ENCODE data around the gene KIR2DL1.
"Not testable (repeated sequence)": the region's sequence is repeated elsewhere in the genome, so short reads cannot be mapped to it uniquely, and the experiment has no call there.

The KIR2DL1 gene

DNA sequence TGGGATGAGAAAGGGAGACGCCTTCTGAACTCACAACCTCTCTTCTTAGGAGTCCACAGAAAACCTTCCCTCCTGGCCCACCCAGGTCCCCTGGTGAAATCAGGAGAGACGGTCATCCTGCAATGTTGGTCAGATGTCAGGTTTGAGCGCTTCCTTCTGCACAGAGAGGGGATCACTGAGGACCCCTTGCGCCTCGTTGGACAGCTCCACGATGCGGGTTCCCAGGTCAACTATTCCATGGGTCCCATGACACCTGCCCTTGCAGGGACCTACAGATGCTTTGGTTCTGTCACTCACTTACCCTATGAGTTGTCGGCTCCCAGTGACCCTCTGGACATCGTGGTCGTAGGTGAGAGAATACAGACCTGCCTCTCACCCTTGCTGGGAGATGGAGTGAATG lies 42.0 kb upstream of the KIR2DL1 start:
- Histone ChIP-seq H3K79me2 (ENCODE audit: low read length) (no peaks in the 10 kb centered on the region), H4K20me1 (ENCODE audit: insufficient read depth, low read length) (no peaks in the 10 kb centered on the region), H2AFZ (ENCODE audit: low read depth, low read length) (no peak overlapping the region), H3K27ac (ENCODE audit: low read length) (no peak overlapping the region), H3K27me3 (ENCODE audit: low read depth, low read length) (peaks cover 34% of the 10 kb centered on the region), H3K4me3 (ENCODE audit: low read length) (no peak overlapping the region), H3K9me3 (ENCODE audit: insufficient read depth, low read length) (no peaks in the 10 kb centered on the region), H3K4me2 (ENCODE audit: low read length) (no peak overlapping the region), H3K4me1 (ENCODE audit: low read length) (peaks cover 10% of the 10 kb centered on the region), H3K9ac (ENCODE audit: low read length) (no peak overlapping the region), H3K36me3 (replicated peaks; ENCODE audit: low read depth, low read length) (no peaks in the 10 kb centered on the region)
- TF ChIP-seq CTCF (IDR thresholded peaks at IDR 0.05; ENCODE audit: low read depth, low read length) (no peak), EZH2phosphoT487 (IDR thresholded peaks at IDR 0.05; ENCODE audit: low read depth) (no peak)

DNA sequence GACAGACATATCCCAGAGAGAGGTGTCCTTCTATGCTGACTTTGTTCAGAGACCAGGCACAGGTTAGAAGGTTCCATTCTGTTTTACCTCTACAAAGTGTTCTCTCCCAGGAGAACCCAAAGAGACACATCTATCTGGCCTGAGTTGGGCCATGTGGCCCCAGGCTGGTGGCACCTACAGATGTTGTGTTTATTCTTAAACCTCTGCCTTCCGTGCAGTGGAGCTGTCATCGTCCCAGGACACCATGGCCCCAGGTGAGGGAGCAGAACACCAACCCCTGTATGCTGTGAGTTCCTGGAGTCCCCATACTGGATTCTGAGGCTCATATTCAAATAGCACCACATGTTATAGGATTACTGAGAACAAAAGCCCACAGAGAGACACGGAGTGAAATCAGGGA lies 41.4 kb upstream of the KIR2DL1 start:
- H3K9me3 ChIP-seq (ENCODE audit: insufficient read depth, low read length) = no peaks in the 10 kb centered on the region

GRCh38 chr19:54729416-54730188 lies 40.0 kb upstream of the KIR2DL1 start:
- no peaks in the 10 kb centered on the region for H3K36me3 ChIP-seq (replicated peaks; ENCODE audit: low read depth, low read length)
- H4K20me1 ChIP-seq (ENCODE audit: insufficient read depth, low read length) = no peaks in the 10 kb centered on the region
- no peak overlapping the region for H2AFZ ChIP-seq (ENCODE audit: low read depth, low read length)
- no peak overlapping the region for H3K4me3 ChIP-seq (ENCODE audit: low read length)
- TF ChIP-seq CTCF (IDR thresholded peaks at IDR 0.05; ENCODE audit: low read depth, low read length) = no peak
- no peak for TF ChIP-seq EZH2phosphoT487 (IDR thresholded peaks at IDR 0.05; ENCODE audit: low read depth)
- no peaks in the 10 kb centered on the region for H3K9me3 ChIP-seq (ENCODE audit: insufficient read depth, low read length)
- peaks cover 49% of the 10 kb centered on the region for H3K27me3 ChIP-seq (ENCODE audit: low read depth, low read length)
- H3K27ac ChIP-seq (ENCODE audit: low read length) = no peak overlapping the region
- H3K79me2 ChIP-seq (ENCODE audit: low read length) = no peaks in the 10 kb centered on the region
- H3K9ac ChIP-seq (ENCODE audit: low read length) = no peak overlapping the region
- H3K4me1 ChIP-seq (ENCODE audit: low read length) = peaks cover 10% of the 10 kb centered on the region
- no peak overlapping the region for H3K4me2 ChIP-seq (ENCODE audit: low read length)

More for the DNA sequence above, 41.4 kb upstream of the KIR2DL1 start:
- no peak for TF ChIP-seq EZH2phosphoT487 (IDR thresholded peaks at IDR 0.05; ENCODE audit: low read depth)
- TF ChIP-seq CTCF (IDR thresholded peaks at IDR 0.05; ENCODE audit: low read depth, low read length) = no peak
- Histone ChIP-seq H2AFZ (ENCODE audit: low read depth, low read length) (no peak overlapping the region), H4K20me1 (ENCODE audit: insufficient read depth, low read length) (no peaks in the 10 kb centered on the region), H3K4me1 (ENCODE audit: low read length) (peaks cover 10% of the 10 kb centered on the region), H3K27me3 (ENCODE audit: low read depth, low read length) (peaks cover 38% of the 10 kb centered on the region), H3K27ac (ENCODE audit: low read length) (no peak overlapping the region), H3K4me2 (ENCODE audit: low read length) (no peak overlapping the region), H3K36me3 (replicated peaks; ENCODE audit: low read depth, low read length) (no peaks in the 10 kb centered on the region), H3K79me2 (ENCODE audit: low read length) (no peaks in the 10 kb centered on the region), H3K4me3 (ENCODE audit: low read length) (no peak overlapping the region), H3K9ac (ENCODE audit: low read length) (no peak overlapping the region)

DNA sequence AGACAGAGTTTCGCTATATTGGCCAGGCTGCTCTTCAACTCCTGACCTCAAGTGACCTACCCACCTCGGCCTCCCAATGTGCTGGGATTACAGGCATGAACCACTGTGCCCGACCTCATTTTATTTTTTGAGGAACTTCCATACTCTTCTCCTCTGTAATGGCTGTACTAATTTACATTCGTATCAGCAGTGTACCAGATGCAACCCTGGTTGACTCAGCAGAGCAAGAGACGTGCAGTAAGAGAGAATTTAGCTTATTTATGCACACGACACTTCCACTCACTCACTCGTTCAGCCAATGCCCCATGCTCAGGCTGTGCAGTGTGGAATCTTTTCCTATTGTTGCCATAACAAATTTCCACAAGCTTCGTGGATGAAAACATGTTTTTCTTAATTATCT lies 38.4 kb upstream of the KIR2DL1 start:
- Histone ChIP-seq H3K9ac (ENCODE audit: low read length) (no peak overlapping the region), H3K79me2 (ENCODE audit: low read length) (no peaks in the 10 kb centered on the region), H3K4me2 (ENCODE audit: low read length) (peak overlapping the region; percentile 43), H3K9me3 (ENCODE audit: insufficient read depth, low read length) (no peaks in the 10 kb centered on the region), H3K27ac (ENCODE audit: low read length) (no peak overlapping the region), H3K4me3 (ENCODE audit: low read length) (peak overlapping the region; percentile 14), H3K36me3 (replicated peaks; ENCODE audit: low read depth, low read length) (no peaks in the 10 kb centered on the region), H3K27me3 (ENCODE audit: low read depth, low read length) (peaks cover 56% of the 10 kb centered on the region), H3K4me1 (ENCODE audit: low read length) (peaks cover 10% of the 10 kb centered on the region), H4K20me1 (ENCODE audit: insufficient read depth, low read length) (no peaks in the 10 kb centered on the region), H2AFZ (ENCODE audit: low read depth, low read length) (peak overlapping the region; percentile 22; the same call in 1 of the 2 replicates)
- TF ChIP-seq CTCF (IDR thresholded peaks at IDR 0.05; ENCODE audit: low read depth, low read length) (no peak), EZH2phosphoT487 (IDR thresholded peaks at IDR 0.05; ENCODE audit: low read depth) (no peak)

DNA sequence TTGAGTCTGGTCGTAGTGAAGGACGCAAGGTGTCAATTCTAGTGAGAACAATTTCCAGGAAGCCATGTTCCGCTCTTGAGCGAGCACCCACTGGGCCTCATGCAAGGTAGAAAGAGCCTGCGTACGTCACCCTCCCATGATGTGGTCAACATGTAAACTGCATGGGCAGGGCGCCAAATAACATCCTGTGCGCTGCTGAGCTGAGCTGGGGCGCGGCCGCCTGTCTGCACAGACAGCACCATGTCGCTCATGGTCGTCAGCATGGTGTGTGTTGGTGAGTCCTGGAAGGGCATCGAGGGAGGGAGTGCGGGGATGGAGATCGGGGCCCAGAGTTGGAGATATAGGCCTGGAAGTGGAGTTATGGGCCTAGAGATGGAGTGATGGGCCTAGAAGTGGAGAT lies 31.3 kb upstream of the KIR2DL1 start, which contains the start of gene KIR2DL3:
KIR2DL3 (plus strand) TSS at position 208 of the 400 bp plus-strand sequence; CDS start at position 241, 33 bp downstream.
- H4K20me1 ChIP-seq (ENCODE audit: insufficient read depth, low read length); H3K27ac ChIP-seq (ENCODE audit: low read length); H3K9ac ChIP-seq (ENCODE audit: low read length); H3K9me3 ChIP-seq (ENCODE audit: insufficient read depth, low read length); H3K79me2 ChIP-seq (ENCODE audit: low read length); H2AFZ ChIP-seq (ENCODE audit: low read depth, low read length); H3K4me1 ChIP-seq (ENCODE audit: low read length); H3K4me3 ChIP-seq (ENCODE audit: low read length); H3K36me3 ChIP-seq (replicated peaks; ENCODE audit: low read depth, low read length); H3K4me2 ChIP-seq (ENCODE audit: low read length): not testable (repeated sequence)
- peaks cover 16% of the 10 kb centered on the region for H3K27me3 ChIP-seq (ENCODE audit: low read depth, low read length)

Data from OCI-LY3 (cell line).